PC-9 (cell line): ENCODE results near the gene C20orf204. TPM values are rescaled to one million over a fixed set of nuclear protein-coding genes. Genes with fewer than 3 reads are reported as not detected.

Experiments
- BruUV-seq: library from RNA; stranded (reverse); fragments of 400-500 nt; replicated peaks from 2 replicates; lab custom pipeline; 2021; lab: Mats Ljungman, UMichigan
- CTCF ChIA-PET: fragments of 300-600 bp; sonication (Branson Sonifier 250); formaldehyde crosslinking; loops from one replicate; lab custom pipeline; 2022; ENCODE audit warnings: antibody characterized with exemption; lab: Charles Lee
- POLR2A ChIA-PET: fragments of 300-600 bp; sonication (Branson Sonifier 250); formaldehyde crosslinking; loops from one replicate; lab custom pipeline; 2022; ENCODE audit warnings: antibody characterized with exemption; ENCODE audit not compliant: unreplicated experiment; lab: Charles Lee
- DNase-seq, 2 experiments: peaks; one replicate each; pipeline versions ENCODE4 v3.0.0 to v3.0.0-alpha.2; 2015 to 2022; ENCODE audit warnings: mixed read lengths in 1 of 2
- H2AFZ ChIP-seq: fragments of 200-600 bp; sonication (generic); 2 replicates; pipeline ENCODE4 v1.8.1; 2017; ENCODE audit warnings: antibody characterized with exemption
- H3F3A ChIP-seq: fragments of 200-600 bp; sonication (generic); 2 replicates; pipeline ENCODE4 v1.8.1; 2017; ENCODE audit warnings: antibody characterized with exemption, mild to moderate bottlenecking, low read depth; ENCODE audit not compliant: insufficient read depth
- H3K27ac ChIP-seq: fragments of 200-600 bp; sonication (generic); 2 replicates; pipeline ENCODE4 v1.6.1; 2016; ENCODE audit warnings: mixed run types
- H3K27me3 ChIP-seq: fragments of 200-600 bp; sonication (generic); 2 replicates; pipeline ENCODE4 v1.6.1; 2016; ENCODE audit warnings: low read depth, mixed run types; ENCODE audit not compliant: insufficient read depth
- H3K36me3 ChIP-seq: fragments of 200-600 bp; sonication (generic); 2 replicates; pipeline ENCODE4 v1.6.1; 2016; ENCODE audit warnings: low read depth, mixed run types
- H3K4me1 ChIP-seq: fragments of 200-600 bp; sonication (generic); replicated peaks from 2 replicates; pipeline ENCODE4 v1.6.1; 2016; ENCODE audit warnings: mixed run types; ENCODE audit not compliant: insufficient read depth
- H3K4me2 ChIP-seq: fragments of 200-600 bp; sonication (generic); 2 replicates; pipeline ENCODE4 v1.6.1; 2017; ENCODE audit warnings: mixed run types
- H3K4me3 ChIP-seq: fragments of 200-600 bp; sonication (generic); 2 replicates; pipeline ENCODE4 v1.6.1; 2016; ENCODE audit warnings: mixed run types
- H3K79me2 ChIP-seq: fragments of 200-600 bp; sonication (generic); 2 replicates; pipeline ENCODE4 v1.6.1; 2017; ENCODE audit warnings: low read depth, mixed run types
- H3K9me2 ChIP-seq: fragments of 200-600 bp; sonication (generic); 2 replicates; pipeline ENCODE4 v1.8.1; 2017; ENCODE audit warnings: mild to moderate bottlenecking; ENCODE audit not compliant: insufficient read depth
- H3K9me3 ChIP-seq: fragments of 200-600 bp; sonication (generic); 2 replicates; pipeline ENCODE4 v1.8.1; 2016; ENCODE audit warnings: low read depth; ENCODE audit not compliant: insufficient read depth
- H4K20me1 ChIP-seq: fragments of 200-600 bp; sonication (generic); 2 replicates; pipeline ENCODE4 v1.8.1; 2017; ENCODE audit not compliant: insufficient read depth
- EZH2 ChIP-seq: fragments of 200-600 bp; sonication (generic); IDR thresholded peaks from 2 replicates; pipeline ENCODE4 v1.8.0; 2017; ENCODE audit warnings: antibody characterized with exemption, low read depth
- intact Hi-C: fragments of 100-400 bp; cut with micrococcal nuclease; formaldehyde crosslinking; loops from one replicate; pipeline ENCODE4 v1.10.0; 2022; ENCODE audit not compliant: unreplicated experiment
- total RNA-seq: library from RNA; stranded (reverse); gene quantifications from 2 replicates; pipeline ENCODE4 v1.2.3, GENCODE V29; 2021
- TF ChIP-seq, protein P1 (sequence below): fragments of 200-600 bp; sonication (generic); conservative IDR thresholded peaks from 2 replicates; pipeline ENCODE4 v1.6.1; 2017; ENCODE audit warnings: mixed run types, antibody characterized with exemption, mild to moderate bottlenecking, moderate library complexity

The C20orf204 gene
- total RNA-seq, 1 experiment from 2014 or later = 3.8 TPM

DNA sequence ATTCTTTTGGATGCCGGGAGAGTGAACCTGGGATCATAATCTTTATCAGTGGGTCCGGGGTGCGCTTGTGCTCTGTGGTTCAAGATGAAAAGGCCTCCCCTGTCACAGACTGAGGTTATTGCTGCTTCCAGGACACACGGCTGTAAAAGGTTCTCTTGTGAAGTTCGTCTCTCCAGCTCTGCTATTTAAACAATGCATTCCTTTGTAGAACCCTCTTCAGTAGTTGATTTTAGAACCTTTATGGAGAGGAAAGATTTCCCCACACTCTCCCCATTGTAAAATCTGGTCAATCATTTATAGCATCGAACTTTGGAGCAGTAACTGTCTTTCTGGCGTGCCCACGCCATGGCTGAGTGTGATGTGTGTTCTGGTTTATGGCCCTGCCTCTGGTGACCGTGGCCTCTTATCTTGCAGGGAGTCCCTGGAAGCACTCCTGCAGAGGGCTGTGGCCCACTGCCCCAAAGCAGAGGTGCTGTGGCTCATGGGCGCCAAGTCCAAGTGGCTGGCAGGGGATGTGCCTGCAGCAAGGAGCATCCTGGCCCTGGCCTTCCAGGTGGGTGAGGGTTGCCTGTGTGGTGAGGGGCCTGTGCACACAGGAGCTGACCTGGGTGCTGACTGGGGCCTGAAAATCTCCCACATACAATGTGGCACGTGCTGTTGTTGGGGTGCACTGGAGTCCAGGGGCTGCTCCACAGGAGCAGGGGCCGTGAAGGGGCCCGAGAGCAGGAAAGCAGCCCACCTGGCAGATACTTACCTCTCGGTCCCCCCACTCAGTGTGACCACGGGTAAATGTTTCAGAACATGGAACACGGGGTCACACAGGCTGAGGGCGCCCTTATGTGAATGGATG, 11.6 kb upstream of the C20orf204 start:
- H3K4me2 ChIP-seq = no peak overlapping the region
- BruUV-seq = no TSS peak
- peaks cover 23% of the 10 kb centered on the region for H3K36me3 ChIP-seq
- H2AFZ ChIP-seq = no peak overlapping the region
- H3K9me2 ChIP-seq = no peaks in the 10 kb centered on the region
- H3K27ac ChIP-seq = no peak overlapping the region
- POLR2A ChIA-PET = no interaction called here
- intact Hi-C loops = no loop called here
- TF ChIP-seq, protein P1, sequence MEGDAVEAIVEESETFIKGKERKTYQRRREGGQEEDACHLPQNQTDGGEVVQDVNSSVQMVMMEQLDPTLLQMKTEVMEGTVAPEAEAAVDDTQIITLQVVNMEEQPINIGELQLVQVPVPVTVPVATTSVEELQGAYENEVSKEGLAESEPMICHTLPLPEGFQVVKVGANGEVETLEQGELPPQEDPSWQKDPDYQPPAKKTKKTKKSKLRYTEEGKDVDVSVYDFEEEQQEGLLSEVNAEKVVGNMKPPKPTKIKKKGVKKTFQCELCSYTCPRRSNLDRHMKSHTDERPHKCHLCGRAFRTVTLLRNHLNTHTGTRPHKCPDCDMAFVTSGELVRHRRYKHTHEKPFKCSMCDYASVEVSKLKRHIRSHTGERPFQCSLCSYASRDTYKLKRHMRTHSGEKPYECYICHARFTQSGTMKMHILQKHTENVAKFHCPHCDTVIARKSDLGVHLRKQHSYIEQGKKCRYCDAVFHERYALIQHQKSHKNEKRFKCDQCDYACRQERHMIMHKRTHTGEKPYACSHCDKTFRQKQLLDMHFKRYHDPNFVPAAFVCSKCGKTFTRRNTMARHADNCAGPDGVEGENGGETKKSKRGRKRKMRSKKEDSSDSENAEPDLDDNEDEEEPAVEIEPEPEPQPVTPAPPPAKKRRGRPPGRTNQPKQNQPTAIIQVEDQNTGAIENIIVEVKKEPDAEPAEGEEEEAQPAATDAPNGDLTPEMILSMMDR = no peak
- TF ChIP-seq EZH2 = no peak
- H3K9me3 ChIP-seq = no peaks in the 10 kb centered on the region
- no peak overlapping the region for H3K4me3 ChIP-seq
- H3K27me3 ChIP-seq = no peaks in the 10 kb centered on the region
- DNase-seq = no peak
- CTCF ChIA-PET = no interaction called here
- H3K4me1 ChIP-seq = no peaks in the 10 kb centered on the region
- peaks cover 21% of the 10 kb centered on the region for H4K20me1 ChIP-seq
- H3K79me2 ChIP-seq = no peaks in the 10 kb centered on the region
- H3F3A ChIP-seq = peaks cover 20% of the 10 kb centered on the region

DNA sequence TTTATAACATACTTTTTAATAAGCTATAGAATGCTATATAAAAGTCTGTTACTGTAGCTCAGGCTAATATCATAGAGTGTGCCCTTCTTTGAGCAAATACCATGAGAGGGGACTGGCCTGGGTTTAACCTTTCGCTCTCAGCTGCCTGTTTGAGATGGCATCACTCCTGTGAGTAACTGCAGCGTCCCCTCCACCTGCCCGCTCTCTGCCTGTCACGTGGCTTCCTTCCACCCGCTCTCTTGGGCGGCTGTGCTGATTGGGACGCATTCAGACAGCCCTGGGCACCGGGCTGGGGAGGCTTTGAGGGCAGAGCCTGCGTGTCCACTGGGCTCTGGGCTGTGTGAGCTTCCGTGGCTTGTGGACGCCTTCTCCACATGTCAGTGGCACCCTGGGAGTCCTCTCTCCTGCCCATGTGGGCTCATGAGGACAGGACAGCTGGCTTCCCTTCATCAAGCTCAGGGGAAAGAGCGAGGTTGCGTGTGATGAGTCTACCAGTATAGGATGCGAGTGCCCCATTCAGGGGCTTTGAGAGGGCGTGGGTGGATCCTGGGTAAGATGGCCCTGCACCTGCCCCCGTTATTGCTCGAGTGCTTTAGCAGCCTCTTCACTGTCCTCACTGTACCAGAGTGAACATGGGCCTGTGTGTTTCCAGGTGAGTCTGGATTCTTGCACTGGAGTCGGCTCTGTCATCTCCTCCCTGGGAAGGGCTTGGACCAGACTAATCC, 10.7 kb upstream of the C20orf204 start:
- Histone ChIP-seq H3K4me1 (no peaks in the 10 kb centered on the region), H4K20me1 (peaks cover 16% of the 10 kb centered on the region), H2AFZ (no peak overlapping the region), H3F3A (peaks cover 11% of the 10 kb centered on the region), H3K27ac (no peak overlapping the region), H3K36me3 (peaks cover 25% of the 10 kb centered on the region), H3K27me3 (no peaks in the 10 kb centered on the region), H3K79me2 (no peaks in the 10 kb centered on the region), H3K9me2 (no peaks in the 10 kb centered on the region), H3K4me2 (no peak overlapping the region), H3K4me3 (no peak overlapping the region), H3K9me3 (no peaks in the 10 kb centered on the region)
- intact Hi-C loops = no loop called here
- no peak for DNase-seq
- BruUV-seq = no TSS peak
- POLR2A ChIA-PET = no interaction called here
- CTCF ChIA-PET = no interaction called here
- TF ChIP-seq, protein P1 = no peak
- TF ChIP-seq EZH2 = no peak

DNA sequence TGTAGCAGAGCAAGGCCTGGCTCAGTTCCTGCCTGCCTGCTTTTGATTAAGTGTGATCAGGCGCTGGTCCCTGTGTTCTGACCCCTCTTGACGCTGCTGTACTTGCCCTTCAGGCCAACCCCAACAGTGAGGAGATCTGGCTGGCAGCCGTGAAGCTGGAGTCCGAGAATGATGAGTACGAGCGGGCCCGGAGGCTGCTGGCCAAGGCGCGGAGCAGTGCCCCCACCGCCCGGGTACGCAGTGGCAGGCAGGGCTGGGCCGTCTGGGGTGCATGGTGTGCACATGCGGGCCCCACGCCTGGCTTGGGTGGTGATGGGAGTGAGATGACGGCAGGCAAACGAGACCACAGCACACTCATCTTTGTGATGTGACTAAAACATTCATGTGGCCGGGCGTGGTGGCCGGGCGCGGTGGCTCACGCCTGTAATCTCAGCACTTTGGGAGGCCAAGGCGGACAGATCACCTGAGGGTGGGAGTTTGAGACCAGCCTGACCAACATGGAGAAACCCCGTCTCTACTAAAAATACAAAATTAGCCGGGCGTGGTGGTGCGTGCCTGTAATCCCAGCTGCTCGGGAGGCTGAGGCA, 10.1 kb upstream of the C20orf204 start:
- peaks cover 13% of the 10 kb centered on the region for H4K20me1 ChIP-seq
- ChIA-PET POLR2A (no interaction called here), CTCF (interaction anchor here (0.6 kb wide), 1 partner anchor 20 kb away, joined by 3 read pairs; no protein-coding TSS in a partner anchor)
- H2AFZ ChIP-seq = no peak overlapping the region
- H3K27ac ChIP-seq = no peak overlapping the region
- H3K4me2 ChIP-seq = no peak overlapping the region
- H3K4me1 ChIP-seq = no peaks in the 10 kb centered on the region
- H3K9me2 ChIP-seq = no peaks in the 10 kb centered on the region
- TF ChIP-seq, protein P1 = no peak
- no peak for TF ChIP-seq EZH2
- H3K4me3 ChIP-seq = no peak overlapping the region
- no peaks in the 10 kb centered on the region for H3K27me3 ChIP-seq
- H3K9me3 ChIP-seq = no peaks in the 10 kb centered on the region
- H3F3A ChIP-seq = peaks cover 4% of the 10 kb centered on the region
- DNase-seq = no peak
- H3K79me2 ChIP-seq = no peaks in the 10 kb centered on the region
- intact Hi-C loops = no loop called here
- peaks cover 22% of the 10 kb centered on the region for H3K36me3 ChIP-seq
- BruUV-seq = no TSS peak
